ENCODE data around the gene EBF3.

EBF3 gene

GRCh38 chr10:129917936-129918335 lies 46.1 kb downstream of the EBF3 start:
- no peak for TF ChIP-seq CTCF (IDR thresholded peaks at IDR 0.05; ENCODE audit: low read length, missing control alignments)
- H3K4me3 ChIP-seq (replicated peaks; ENCODE audit: low read depth, low read length): no peak overlapping the region
- no peak for DNase-seq (ENCODE audit: low read depth)

DNA sequence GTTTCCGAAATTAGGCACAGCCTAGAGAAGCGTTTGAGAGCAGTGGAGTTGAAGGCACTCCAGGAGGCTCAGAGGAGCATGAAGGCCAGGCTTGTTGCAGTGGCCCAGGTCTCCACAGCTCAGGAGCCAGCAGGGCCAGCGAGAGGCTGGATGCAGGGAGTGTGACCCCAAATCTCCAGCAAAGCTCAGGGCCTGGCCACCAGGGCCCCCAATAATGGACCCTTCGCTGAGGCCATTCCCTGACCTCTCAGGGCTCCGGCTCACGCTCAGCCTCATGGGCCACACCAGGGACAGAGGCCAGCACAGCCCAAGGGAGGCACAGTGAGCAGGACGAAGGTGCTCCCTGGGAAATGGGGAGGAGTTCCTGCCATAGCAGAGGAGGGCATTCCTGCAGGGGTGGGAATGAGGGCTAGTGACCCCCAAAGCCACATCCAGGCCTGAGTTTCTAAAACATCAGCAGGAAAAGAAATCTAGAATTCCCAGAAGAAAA lies 47.5 kb downstream of the EBF3 start:
- TF ChIP-seq CTCF (IDR thresholded peaks at IDR 0.05; ENCODE audit: low read length, missing control alignments): no peak
- DNase-seq (ENCODE audit: low read depth): no peak
- no peak overlapping the region for H3K4me3 ChIP-seq (replicated peaks; ENCODE audit: low read depth, low read length)

- TF ChIP-seq CTCF (IDR thresholded peaks at IDR 0.05; ENCODE audit: low read length, missing control alignments): no peak
Observed at GRCh38 chr10:129915526-129916378, 48.3 kb downstream of the EBF3 start.

GRCh38 chr10:129914960-129915359 lies 49.1 kb downstream of the EBF3 start:
- no peak for TF ChIP-seq CTCF (IDR thresholded peaks at IDR 0.05; ENCODE audit: low read length, missing control alignments)
- no peak overlapping the region for H3K4me3 ChIP-seq (replicated peaks; ENCODE audit: low read depth, low read length)
- no peak for DNase-seq (ENCODE audit: low read depth)

More at GRCh38 chr10:129915526-129916378, 48.3 kb downstream of the EBF3 start:
- no peak for DNase-seq (ENCODE audit: low read depth)
- H3K4me3 ChIP-seq (replicated peaks; ENCODE audit: low read depth, low read length): no peak overlapping the region

- no peak for DNase-seq (ENCODE audit: low read depth)
- no peak for TF ChIP-seq CTCF (IDR thresholded peaks at IDR 0.05; ENCODE audit: low read length, missing control alignments)
- no peak overlapping the region for H3K4me3 ChIP-seq (replicated peaks; ENCODE audit: low read depth, low read length)
Observed at GRCh38 chr10:129914153-129914855, 49.8 kb downstream of the EBF3 start.

DNA sequence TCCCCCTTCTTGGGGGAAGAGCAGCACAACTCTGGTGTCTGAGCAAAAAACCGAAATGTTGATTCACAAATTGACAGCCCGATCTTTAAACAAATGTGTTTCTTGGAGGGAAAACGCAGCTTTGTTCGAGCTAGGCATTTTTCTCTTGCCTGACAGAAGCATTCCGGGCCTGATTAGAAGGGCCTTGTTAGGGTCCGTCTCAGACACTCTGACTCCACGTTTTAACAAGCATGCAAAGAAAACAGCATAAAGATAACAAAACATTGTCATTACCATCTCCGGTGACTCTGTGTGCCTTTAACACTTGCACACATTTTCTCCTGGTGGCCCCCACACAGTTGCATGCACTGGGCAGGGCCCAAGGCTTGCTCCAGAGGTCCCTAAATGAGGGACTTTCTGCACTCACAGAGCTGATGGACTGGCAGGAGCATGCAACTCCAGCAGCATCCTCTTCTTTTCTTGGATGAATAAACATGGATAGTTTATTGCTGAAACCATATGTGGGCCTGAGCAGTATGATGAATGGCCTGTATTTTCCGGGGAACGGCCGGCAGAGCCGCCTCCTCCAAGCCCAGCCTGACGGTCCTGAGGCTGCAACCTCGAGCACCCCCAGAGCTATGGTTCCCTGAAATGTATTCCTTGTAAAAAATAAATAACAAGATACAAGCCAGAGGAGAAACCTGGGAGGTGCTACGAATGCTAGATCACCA lies 50.9 kb downstream of the EBF3 start:
- H3K4me3 ChIP-seq (replicated peaks; ENCODE audit: low read depth, low read length): no peak overlapping the region
- TF ChIP-seq CTCF (IDR thresholded peaks at IDR 0.05; ENCODE audit: low read length, missing control alignments): no peak
- DNase-seq (ENCODE audit: low read depth): no peak
